Measurements from ENCODE around the gene ECM2. TPM values are rescaled to one million over a fixed set of nuclear protein-coding genes. Genes with fewer than 3 reads are reported as not detected.

Gene ECM2
- total and polyA plus RNA-seq, 2 of the 13 experiments (the other 11 are each of a cell fraction or from before 2014, with no cell fraction given), result 0.37 TPM; not detected in 1

- intact Hi-C loops (cut with micrococcal nuclease; ENCODE audit: unreplicated experiment), result no loop called here
- H3K36me3 ChIP-seq (replicated peaks in 1 of 2; ENCODE audit: control insufficient read depth in 1 of 2, insufficient read depth in 2 of 2, low read length in 2 of 2), result no peaks in the 10 kb centered on the region
- H3K4me3 ChIP-seq (replicated peaks in 1 of 3; ENCODE audit: insufficient read depth in 1 of 3, low read depth in 2 of 3, low read length in 3 of 3), result no peak overlapping the region
- no peaks in the 10 kb centered on the region for H4K20me1 ChIP-seq (ENCODE audit: insufficient read depth, low read length)
- DNase-seq (ENCODE audit: low spot score) (no peak), FAIRE-seq (no peak), ATAC-seq (no peak)
- ChIA-PET POLR2A (no interaction called here), CTCF (ENCODE audit: low intra/inter-chr PET ratio, low total read pairs) (no interaction called here)
- WGBS (ENCODE audit: low lambda C conversion rate), result 96% methylated on average over 5 of the region's 5 CpGs
- no peaks in the 10 kb centered on the region for H3K4me1 ChIP-seq (ENCODE audit: insufficient read depth, low read length)
- in situ Hi-C loops (cut with HindIII; ENCODE audit: extremely low pct_ligation_motif_present, low pct_unique_long_range_greater_than_20kb), result no loop called here
- H3K9ac ChIP-seq (ENCODE audit: insufficient read depth, low read depth, low read length), result no peak overlapping the region
- no peaks in the 10 kb centered on the region for H3K79me2 ChIP-seq (ENCODE audit: insufficient read depth, low read length)
- no peak for TF ChIP-seq MLLT10 (CRISPR knock-in tag; IDR thresholded peaks at IDR 0.05)
- TF ChIP-seq PAF1 (CRISPR knock-in tag; IDR thresholded peaks at IDR 0.05), result no peak
- TF ChIP-seq ZNF10 (CRISPR knock-in tag; IDR thresholded peaks at IDR 0.05; ENCODE audit: borderline replicate concordance, low read depth), result no peak
- no peak for TF ChIP-seq ZNF235 (CRISPR knock-in tag; IDR thresholded peaks at IDR 0.05; ENCODE audit: borderline replicate concordance)
- no peak for TF ChIP-seq HNF4G (IDR thresholded peaks at IDR 0.05; ENCODE audit: borderline replicate concordance, low read depth, low read length)
- TF ChIP-seq HNF4G (CRISPR knock-in tag; IDR thresholded peaks at IDR 0.05; ENCODE audit: borderline replicate concordance, low read depth), result no peak
- TF ChIP-seq ZNF441 (CRISPR knock-in tag; IDR thresholded peaks at IDR 0.05; ENCODE audit: borderline replicate concordance), result no peak
- no peak for TF ChIP-seq ZKSCAN1 (IDR thresholded peaks at IDR 0.05; ENCODE audit: low read length)
- TF ChIP-seq ONECUT2 (CRISPR knock-in tag; IDR thresholded peaks at IDR 0.05), result no peak
- TF ChIP-seq RBAK (CRISPR knock-in tag; IDR thresholded peaks at IDR 0.05), result no peak
- no peak for TF ChIP-seq CREM (IDR thresholded peaks at IDR 0.05)
- no peak for TF ChIP-seq CREM (CRISPR knock-in tag; IDR thresholded peaks at IDR 0.05)
- TF ChIP-seq NFKB2 (CRISPR knock-in tag; IDR thresholded peaks at IDR 0.05; ENCODE audit: borderline replicate concordance), result no peak
- no peak for TF ChIP-seq AKNA (CRISPR knock-in tag; IDR thresholded peaks at IDR 0.05; ENCODE audit: borderline replicate concordance)
- no peak for TF ChIP-seq ZNF232 (CRISPR knock-in tag; IDR thresholded peaks at IDR 0.05; ENCODE audit: borderline replicate concordance)
- TF ChIP-seq GABPA (IDR thresholded peaks at IDR 0.05; ENCODE audit: low read depth, low read length), result no peak
- no peak for TF ChIP-seq GABPA (CRISPR knock-in tag; IDR thresholded peaks at IDR 0.05; ENCODE audit: low read depth)
- no peak for TF ChIP-seq ARHGAP35 (CRISPR knock-in tag; IDR thresholded peaks at IDR 0.05; ENCODE audit: borderline replicate concordance)
- no peak for TF ChIP-seq GTF3A (CRISPR knock-in tag; conservative IDR thresholded peaks at IDR 0.05)
- TF ChIP-seq FOSL2 (CRISPR knock-in tag; IDR thresholded peaks at IDR 0.05), result no peak
- no peak for TF ChIP-seq ZNF672 (CRISPR knock-in tag; IDR thresholded peaks at IDR 0.05)
- no peak overlapping the region for H3K27ac ChIP-seq (ENCODE audit: extremely low read length, insufficient read depth, low read length)
- no peaks in the 10 kb centered on the region for H3K9me3 ChIP-seq (ENCODE audit: low read length)
- H3K27me3 ChIP-seq (ENCODE audit: control insufficient read depth in 1 of 2, insufficient read depth in 2 of 2, low read length in 2 of 2), result no peaks in the 10 kb centered on the region
- no TSS peak for BruUV-seq (replicated peaks)
- no peak overlapping the region for H3K4me2 ChIP-seq (ENCODE audit: low read depth, low read length)
- H2AFZ ChIP-seq (ENCODE audit: low read length), result no peak overlapping the region
Observed at GRCh38 chr9:92509050-92509449, 26.7 kb downstream of the ECM2 start.

All from HepG2 (cell line).